ENCODE results near the gene RBBP8NL.

Gene RBBP8NL

DNA sequence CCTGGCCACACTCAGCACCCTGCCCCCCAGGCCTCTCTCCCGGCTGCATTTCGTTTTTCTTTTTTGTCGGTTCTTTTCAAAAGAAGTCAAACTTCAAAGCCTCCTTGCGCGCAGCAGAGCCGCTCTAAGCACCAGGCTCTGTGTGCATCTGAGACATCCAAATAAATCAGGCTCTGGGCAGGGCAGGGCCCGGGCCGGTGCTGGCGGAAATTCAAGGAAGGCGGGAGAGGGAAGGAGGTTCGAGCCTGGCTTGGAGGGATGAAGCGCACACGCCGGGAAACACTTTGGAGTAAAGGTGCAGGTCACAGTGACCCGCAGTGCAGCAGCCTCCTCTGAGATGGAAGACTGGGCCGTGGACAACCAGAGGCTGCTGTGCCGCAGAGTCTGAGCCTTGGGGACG lies 42.7 kb upstream of the RBBP8NL start:
- no peaks in the 10 kb centered on the region for H3K36me3 ChIP-seq
- no peak overlapping the region for H3K27ac ChIP-seq
- H3K27me3 ChIP-seq: peaks cover 0 to 94% of the 10 kb centered on the region in 2 donors

DNA sequence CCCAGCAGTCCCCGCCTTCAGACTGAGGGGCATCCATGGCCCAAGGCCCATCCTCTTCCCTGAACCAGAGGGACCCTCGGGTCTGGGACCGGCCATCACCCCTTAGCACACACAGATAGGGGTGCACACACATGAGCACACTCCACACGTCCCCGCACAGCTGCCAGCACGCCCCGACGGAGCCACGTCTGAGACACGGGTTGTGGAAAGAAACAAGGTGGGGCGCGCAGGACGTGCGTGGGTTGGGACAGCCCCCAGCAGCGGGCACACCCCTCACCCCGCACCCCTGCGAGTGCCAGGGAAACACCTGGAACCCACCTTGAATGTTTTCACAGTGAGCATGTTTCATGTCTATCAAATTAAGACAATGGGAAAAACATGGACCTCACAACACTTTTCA lies 42.0 kb upstream of the RBBP8NL start:
- H3K27me3 ChIP-seq: peaks cover 0 to 90% of the 10 kb centered on the region in 2 donors
- H3K4me1 ChIP-seq: peaks cover 0 to 4% (median 3%) of the 10 kb centered on the region in 4 donors
- DNase-seq: no peak
- H3K9me3 ChIP-seq: no peaks in the 10 kb centered on the region
- intact Hi-C loops (cut with DNase I; ENCODE audit: low total_unique reads): no loop called here
- H3K36me3 ChIP-seq: no peaks in the 10 kb centered on the region
- H3K4me3 ChIP-seq: no peak overlapping the region
- no peak overlapping the region for H3K27ac ChIP-seq
- TF ChIP-seq, protein P1, sequence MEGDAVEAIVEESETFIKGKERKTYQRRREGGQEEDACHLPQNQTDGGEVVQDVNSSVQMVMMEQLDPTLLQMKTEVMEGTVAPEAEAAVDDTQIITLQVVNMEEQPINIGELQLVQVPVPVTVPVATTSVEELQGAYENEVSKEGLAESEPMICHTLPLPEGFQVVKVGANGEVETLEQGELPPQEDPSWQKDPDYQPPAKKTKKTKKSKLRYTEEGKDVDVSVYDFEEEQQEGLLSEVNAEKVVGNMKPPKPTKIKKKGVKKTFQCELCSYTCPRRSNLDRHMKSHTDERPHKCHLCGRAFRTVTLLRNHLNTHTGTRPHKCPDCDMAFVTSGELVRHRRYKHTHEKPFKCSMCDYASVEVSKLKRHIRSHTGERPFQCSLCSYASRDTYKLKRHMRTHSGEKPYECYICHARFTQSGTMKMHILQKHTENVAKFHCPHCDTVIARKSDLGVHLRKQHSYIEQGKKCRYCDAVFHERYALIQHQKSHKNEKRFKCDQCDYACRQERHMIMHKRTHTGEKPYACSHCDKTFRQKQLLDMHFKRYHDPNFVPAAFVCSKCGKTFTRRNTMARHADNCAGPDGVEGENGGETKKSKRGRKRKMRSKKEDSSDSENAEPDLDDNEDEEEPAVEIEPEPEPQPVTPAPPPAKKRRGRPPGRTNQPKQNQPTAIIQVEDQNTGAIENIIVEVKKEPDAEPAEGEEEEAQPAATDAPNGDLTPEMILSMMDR (IDR thresholded peaks at IDR 0.05): no peak

More for the DNA sequence above, 42.7 kb upstream of the RBBP8NL start:
- Histone ChIP-seq H3K9me3 (no peaks in the 10 kb centered on the region), H3K4me1 (peaks cover 0 to 10% (median 6%) of the 10 kb centered on the region in 4 donors), H3K4me3 (no peak overlapping the region)
- intact Hi-C loops (cut with DNase I; ENCODE audit: low total_unique reads): no loop called here
- TF ChIP-seq, protein P1 (IDR thresholded peaks at IDR 0.05): no peak
- DNase-seq: no peak

DNA sequence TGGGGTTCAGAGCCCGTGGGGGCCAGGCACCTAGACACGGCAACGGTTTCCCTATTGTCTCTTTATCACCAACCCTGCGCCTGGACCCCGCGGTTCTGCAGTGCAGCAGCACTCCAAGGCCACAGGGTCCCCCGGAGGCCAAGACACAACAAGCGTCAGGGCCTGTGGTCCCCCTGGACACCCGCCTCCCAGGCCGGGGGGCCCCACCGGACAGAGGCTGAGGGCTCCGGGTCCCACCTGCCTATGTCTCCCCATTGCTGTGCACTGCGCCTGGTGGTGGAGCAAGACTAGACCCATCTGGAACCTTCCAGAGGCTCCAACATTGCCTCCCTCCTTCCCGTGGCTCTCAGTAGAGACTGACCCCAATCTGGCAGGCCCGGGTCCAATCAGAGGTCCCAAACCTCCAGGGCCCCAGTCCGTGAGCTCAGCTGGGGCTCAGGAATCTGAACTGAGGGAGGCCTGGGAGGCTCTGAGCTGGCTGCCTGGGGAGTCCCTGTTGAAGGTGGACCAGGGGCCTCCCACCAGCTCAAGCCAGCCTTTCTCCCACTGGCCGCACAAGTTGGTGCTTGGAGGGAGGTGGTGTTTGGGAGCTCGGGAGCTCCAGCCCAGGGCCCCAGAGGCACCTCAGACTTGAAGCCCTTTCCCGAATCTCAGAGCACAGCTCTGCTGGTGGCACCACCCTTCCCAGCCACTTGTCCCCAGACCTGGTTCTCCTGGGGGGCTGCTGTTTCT lies 39.6 kb upstream of the RBBP8NL start:
- intact Hi-C loops (cut with DNase I; ENCODE audit: low total_unique reads): no loop called here
- H3K36me3 ChIP-seq: no peaks in the 10 kb centered on the region
- H3K27ac ChIP-seq: no peak overlapping the region
- TF ChIP-seq, protein P1 (IDR thresholded peaks at IDR 0.05): no peak
- H3K4me1 ChIP-seq: no peaks in the 10 kb centered on the region
- no peak for DNase-seq
- no peaks in the 10 kb centered on the region for H3K9me3 ChIP-seq
- peaks cover 0 to 66% of the 10 kb centered on the region in 2 donors for H3K27me3 ChIP-seq
- no peak overlapping the region for H3K4me3 ChIP-seq

DNA sequence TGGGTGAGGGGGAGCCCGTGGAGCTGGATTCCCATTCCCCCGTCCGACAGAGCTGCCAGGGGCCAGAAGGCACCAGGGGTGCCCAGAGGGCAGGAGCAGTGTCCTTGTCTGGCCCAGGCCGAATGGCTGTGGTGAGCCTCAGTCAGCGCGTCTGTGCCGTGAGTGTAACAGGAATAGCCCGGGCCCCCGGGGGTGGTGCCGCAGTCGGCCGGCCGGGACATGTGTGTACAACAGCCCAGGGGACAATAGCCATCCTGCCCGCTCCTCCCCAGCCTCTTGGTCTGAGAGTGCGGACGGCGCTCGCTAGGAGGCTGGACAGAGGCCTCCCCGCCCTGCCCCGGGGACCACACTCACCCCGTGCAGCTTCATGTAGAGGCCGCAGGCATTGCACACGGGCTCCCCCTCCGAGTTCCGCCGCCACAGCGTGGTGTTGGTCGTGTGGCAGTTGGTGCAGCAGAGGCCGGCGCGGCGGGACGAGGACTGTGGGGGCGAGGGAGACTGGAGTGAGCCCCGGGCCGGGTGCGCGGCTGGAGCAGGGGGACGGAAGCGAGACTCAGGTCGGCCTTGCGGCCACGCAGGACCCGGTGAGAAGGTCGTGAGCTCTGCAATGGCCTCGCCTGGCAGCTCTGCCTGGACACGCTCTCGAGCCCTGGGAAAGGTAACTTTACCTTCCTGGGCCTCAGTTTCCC lies 38.9 kb upstream of the RBBP8NL start:
- no peaks in the 10 kb centered on the region for H3K9me3 ChIP-seq
- intact Hi-C loops (cut with DNase I; ENCODE audit: low total_unique reads): no loop called here
- TF ChIP-seq, protein P1 (IDR thresholded peaks at IDR 0.05): no peak
- no peak for DNase-seq
- H3K27me3 ChIP-seq: peaks cover 0 to 65% of the 10 kb centered on the region in 2 donors
- H3K4me1 ChIP-seq: no peaks in the 10 kb centered on the region
- no peak overlapping the region for H3K4me3 ChIP-seq
- no peak overlapping the region for H3K27ac ChIP-seq
- H3K36me3 ChIP-seq: no peaks in the 10 kb centered on the region

DNA sequence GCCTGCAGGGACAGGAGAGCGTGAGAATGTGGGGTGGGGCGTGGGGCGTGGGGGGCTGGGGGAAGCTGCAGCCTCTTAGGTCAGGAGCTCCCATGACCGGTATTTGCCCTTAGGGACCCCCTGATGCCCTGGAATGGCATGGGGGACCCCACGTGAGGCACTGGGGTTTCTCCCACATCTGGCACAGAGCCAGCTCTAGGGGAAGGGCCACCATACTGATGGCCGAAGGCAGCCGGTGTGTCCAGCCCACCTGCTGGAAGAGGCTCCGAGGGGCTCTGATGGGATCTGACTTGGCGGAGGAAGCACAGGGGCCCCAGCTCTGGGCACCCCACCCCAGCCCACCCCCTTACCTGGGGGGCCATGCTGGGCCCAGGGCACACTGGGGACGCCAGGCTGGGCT lies 37.7 kb upstream of the RBBP8NL start:
- Histone ChIP-seq H3K9me3 (no peaks in the 10 kb centered on the region), H3K4me3 (no peak overlapping the region), H3K27me3 (peaks cover 0 to 66% of the 10 kb centered on the region in 2 donors), H3K4me1 (no peaks in the 10 kb centered on the region), H3K36me3 (no peaks in the 10 kb centered on the region), H3K27ac (no peak overlapping the region)
- intact Hi-C loops (cut with DNase I; ENCODE audit: low total_unique reads): no loop called here
- no peak for DNase-seq
- TF ChIP-seq, protein P1 (IDR thresholded peaks at IDR 0.05): no peak

All from tibial artery (tissue), 4 donors.